DND-41 (cell line): ENCODE data around the gene ITFG1.

Experiments
- EZH2 ChIP-seq: IDR thresholded peaks from 3 replicates; pipeline ENCODE4 v1.6.1; 2012; ENCODE audit warnings: borderline replicate concordance, low read depth, mild to moderate bottlenecking, moderate library complexity, low read length, inconsistent platforms; ENCODE audit not compliant: severe bottlenecking
- TF ChIP-seq, protein P1 (sequence below): IDR thresholded peaks from 2 replicates; pipeline ENCODE4 v1.5.1; 2012; ENCODE audit warnings: borderline replicate concordance, low read length, moderate library complexity, mild to moderate bottlenecking; ENCODE audit not compliant: poor library complexity, severe bottlenecking; ENCODE audit errors: extremely low read depth

DNA sequence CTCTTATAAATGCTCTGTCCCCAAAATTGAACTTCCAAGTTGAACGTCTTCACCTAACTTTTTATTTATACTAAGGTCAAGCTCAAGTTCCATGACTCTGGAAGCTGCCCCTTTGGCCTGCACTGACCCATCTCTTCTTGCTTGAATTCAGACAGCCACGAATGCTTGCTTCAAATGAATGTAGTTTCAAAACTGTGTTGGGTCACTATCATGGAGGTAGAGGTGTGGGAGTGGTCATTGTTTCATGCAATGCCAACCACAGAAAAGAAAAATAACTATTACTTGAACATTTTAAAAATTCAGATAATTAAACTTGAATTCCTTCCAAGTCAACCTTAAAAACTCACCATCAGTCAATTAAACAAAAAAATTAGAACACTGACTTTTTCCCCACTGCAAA lies 2.5 kb downstream of the ITFG1 start:
- TF ChIP-seq, protein P1, sequence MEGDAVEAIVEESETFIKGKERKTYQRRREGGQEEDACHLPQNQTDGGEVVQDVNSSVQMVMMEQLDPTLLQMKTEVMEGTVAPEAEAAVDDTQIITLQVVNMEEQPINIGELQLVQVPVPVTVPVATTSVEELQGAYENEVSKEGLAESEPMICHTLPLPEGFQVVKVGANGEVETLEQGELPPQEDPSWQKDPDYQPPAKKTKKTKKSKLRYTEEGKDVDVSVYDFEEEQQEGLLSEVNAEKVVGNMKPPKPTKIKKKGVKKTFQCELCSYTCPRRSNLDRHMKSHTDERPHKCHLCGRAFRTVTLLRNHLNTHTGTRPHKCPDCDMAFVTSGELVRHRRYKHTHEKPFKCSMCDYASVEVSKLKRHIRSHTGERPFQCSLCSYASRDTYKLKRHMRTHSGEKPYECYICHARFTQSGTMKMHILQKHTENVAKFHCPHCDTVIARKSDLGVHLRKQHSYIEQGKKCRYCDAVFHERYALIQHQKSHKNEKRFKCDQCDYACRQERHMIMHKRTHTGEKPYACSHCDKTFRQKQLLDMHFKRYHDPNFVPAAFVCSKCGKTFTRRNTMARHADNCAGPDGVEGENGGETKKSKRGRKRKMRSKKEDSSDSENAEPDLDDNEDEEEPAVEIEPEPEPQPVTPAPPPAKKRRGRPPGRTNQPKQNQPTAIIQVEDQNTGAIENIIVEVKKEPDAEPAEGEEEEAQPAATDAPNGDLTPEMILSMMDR: no peak
- TF ChIP-seq EZH2: no peak
